ENCODE measurements around the gene MRPL2.

DNA sequence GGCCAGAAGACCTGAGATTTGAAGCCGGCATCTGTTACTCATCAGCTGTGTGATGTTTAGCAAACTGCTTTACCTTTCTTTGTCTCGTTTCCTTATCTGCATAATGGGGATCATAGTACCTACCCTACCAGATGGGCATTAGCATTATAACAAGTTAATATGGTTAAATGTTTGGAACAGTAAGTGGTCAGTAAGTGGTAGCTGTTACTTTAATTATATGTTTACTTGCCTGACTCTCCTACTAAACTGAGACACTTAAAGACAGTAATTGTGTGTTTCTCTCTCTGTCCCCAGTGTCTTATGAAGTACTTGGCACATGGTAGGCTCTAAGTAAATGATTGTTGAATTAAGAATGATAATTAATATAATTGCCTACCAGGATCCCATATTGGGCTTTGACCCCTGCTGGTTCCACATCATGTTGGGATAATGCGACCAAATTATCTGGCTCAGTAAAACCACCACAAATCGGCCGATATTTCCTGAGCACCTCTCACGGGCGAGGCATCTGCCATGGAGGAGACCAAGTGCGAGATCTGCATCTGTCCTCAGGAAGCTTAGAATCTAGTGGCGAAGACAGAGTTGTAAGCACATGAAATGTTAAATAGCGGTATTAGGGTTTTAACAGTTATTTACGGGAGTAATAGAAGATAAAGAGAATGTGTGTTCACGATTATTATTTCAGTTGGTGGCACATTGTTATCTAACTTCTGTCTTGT, 48.3 kb upstream of the MRPL2 start:
- no peak for TF ChIP-seq CTCF (optimal IDR thresholded peaks at IDR 0.05 in 1 of 3, IDR thresholded peaks at IDR 0.05 in 1 of 3, conservative IDR thresholded peaks at IDR 0.05 in 1 of 3; ENCODE audit: extremely low read depth in 1 of 3, insufficient read depth in 2 of 3, low read length in 3 of 3)
- no peak for TF ChIP-seq EZH2 (IDR thresholded peaks at IDR 0.05; ENCODE audit: low read length)
